T-helper 1 cell (primary cell): Measurements from ENCODE around the gene TNFAIP3.

ENCODE experiments used
- DNase-seq, 5 donors: peaks; one replicate each; pipeline ENCODE4 v3.0.0-alpha.2; 2012 to 2020

Gene TNFAIP3

GRCh38 chr6:137866200-137866913 lies 702 bp upstream of the TNFAIP3 start:
- DNase-seq: no peak

- DNase-seq: peak in 1 of 5 donors; percentile 63
Observed at GRCh38 chr6:137867685-137868509, 838 bp downstream of the TNFAIP3 start.

GRCh38 chr6:137868721-137869548 lies 1.9 kb downstream of the TNFAIP3 start:
- DNase-seq: no peak

GRCh38 chr6:137869549-137870307 lies 2.7 kb downstream of the TNFAIP3 start:
- DNase-seq: no peak

GRCh38 chr6:137870308-137870644 lies 3.2 kb downstream of the TNFAIP3 start:
- no peak for DNase-seq

GRCh38 chr6:137870744-137871247 lies 3.7 kb downstream of the TNFAIP3 start:
- DNase-seq: peak in 2 of 5 donors; percentile 55 to 59

GRCh38 chr6:137871291-137871690 lies 4.2 kb downstream of the TNFAIP3 start:
- DNase-seq: peak in 1 of 5 donors; percentile 28

- no peak for DNase-seq
Observed at GRCh38 chr6:137871831-137872454, 4.9 kb downstream of the TNFAIP3 start.

- DNase-seq: no peak
Observed at GRCh38 chr6:137872581-137873115, 5.6 kb downstream of the TNFAIP3 start.

GRCh38 chr6:137873273-137873762 lies 6.3 kb downstream of the TNFAIP3 start:
- DNase-seq: peak in 4 of 5 donors; percentile 29 to 69 (median 47)

- DNase-seq: no peak
Observed at GRCh38 chr6:137874204-137875057, 7.4 kb downstream of the TNFAIP3 start.

GRCh38 chr6:137875058-137875520 lies 8.0 kb downstream of the TNFAIP3 start:
- no peak for DNase-seq

- DNase-seq: no peak
Observed at GRCh38 chr6:137875606-137876005, 8.5 kb downstream of the TNFAIP3 start.

- DNase-seq: no peak
Observed at GRCh38 chr6:137876547-137876946, 9.5 kb downstream of the TNFAIP3 start.

- no peak for DNase-seq
Observed at GRCh38 chr6:137877113-137877512, 10.1 kb downstream of the TNFAIP3 start.

GRCh38 chr6:137877606-137878005 lies 10.5 kb downstream of the TNFAIP3 start:
- DNase-seq: no peak

GRCh38 chr6:137878029-137878428 lies 11.0 kb downstream of the TNFAIP3 start:
- DNase-seq: no peak

- DNase-seq: peak in 1 of 5 donors; percentile 36
Observed at GRCh38 chr6:137878486-137879285, 11.6 kb downstream of the TNFAIP3 start.

- DNase-seq: no peak
Observed at GRCh38 chr6:137879299-137879698, 12.2 kb downstream of the TNFAIP3 start.
